Parathyroid adenoma (tissue), 2 donors: ENCODE results near the gene GUCY1A2.

ENCODE experiments used
- H2AFZ ChIP-seq: fragments of 300-600 bp; sonication (generic); one replicate; pipeline ENCODE4 v1.7.0; 2017; ENCODE audit warnings: antibody characterized with exemption, mild to moderate bottlenecking
- H3K27ac ChIP-seq: fragments of 300-600 bp; sonication (generic); one replicate; pipeline ENCODE4 v1.7.0; 2017
- H3K27me3 ChIP-seq: fragments of 300-600 bp; sonication (generic); one replicate; pipeline ENCODE4 v1.7.0; 2017; ENCODE audit warnings: low read length; ENCODE audit not compliant: control insufficient read depth, insufficient read depth
- H3K36me3 ChIP-seq: fragments of 300-600 bp; sonication (generic); one replicate; pipeline ENCODE4 v1.7.0; 2017; ENCODE audit warnings: low read length; ENCODE audit not compliant: control insufficient read depth, insufficient read depth
- H3K4me1 ChIP-seq: fragments of 300-600 bp; sonication (generic); one replicate; pipeline ENCODE4 v1.7.0; 2017; ENCODE audit warnings: control low read depth
- H3K4me2 ChIP-seq: fragments of 300-600 bp; sonication (generic); one replicate; pipeline ENCODE4 v1.7.0; 2017; ENCODE audit warnings: low read length
- H3K4me3 ChIP-seq: fragments of 300-600 bp; sonication (generic); one replicate; pipeline ENCODE4 v1.7.0; 2017; ENCODE audit warnings: low read depth, low read length
- H3K79me2 ChIP-seq: fragments of 300-600 bp; sonication (generic); one replicate; pipeline ENCODE4 v1.7.0; 2017; ENCODE audit warnings: control low read depth
- H3K9ac ChIP-seq: fragments of 300-600 bp; sonication (generic); one replicate; pipeline ENCODE4 v1.7.0; 2017; ENCODE audit warnings: mild to moderate bottlenecking
- H3K9me3 ChIP-seq: fragments of 300-600 bp; sonication (generic); one replicate; pipeline ENCODE4 v1.7.0; 2017; ENCODE audit warnings: low read length; ENCODE audit not compliant: control insufficient read depth
- TF ChIP-seq, protein P1 (sequence below): fragments of 300-600 bp; sonication (generic); IDR thresholded peaks from one replicate; pipeline ENCODE4 v1.7.0; 2017; ENCODE audit warnings: antibody characterized with exemption, mild to moderate bottlenecking
- donor health status: primary hyperparathyroidism.

GUCY1A2 gene

DNA sequence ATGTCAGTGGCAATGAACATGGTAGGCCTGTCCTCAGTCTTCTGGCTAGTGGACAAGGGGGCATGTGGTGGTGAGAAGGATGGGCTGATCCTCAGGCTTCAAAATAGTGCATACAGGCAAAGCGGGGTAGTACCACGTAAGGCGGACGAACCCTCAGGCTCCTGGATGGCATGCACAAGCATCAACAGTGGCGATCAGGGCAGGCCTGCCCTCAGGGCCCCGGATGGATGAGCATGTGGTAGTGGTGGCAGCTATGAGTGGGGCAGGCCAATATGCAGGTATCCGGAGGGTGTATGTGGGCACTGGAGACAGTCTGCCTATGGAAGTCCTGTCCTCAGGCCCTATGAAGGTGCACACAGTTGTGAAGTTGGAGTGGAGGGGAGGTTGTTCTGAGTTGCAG, 163.8 kb downstream of the GUCY1A2 start:
- Histone ChIP-seq H2AFZ (no peak overlapping the region), H3K9me3 (no peaks in the 10 kb centered on the region), H3K4me1 (no peaks in the 10 kb centered on the region), H3K27me3 (no peaks in the 10 kb centered on the region), H3K9ac (no peak overlapping the region), H3K4me2 (no peak overlapping the region), H3K4me3 (no peak overlapping the region), H3K79me2 (no peaks in the 10 kb centered on the region), H3K36me3 (no peaks in the 10 kb centered on the region), H3K27ac (no peak overlapping the region)
- TF ChIP-seq, protein P1, sequence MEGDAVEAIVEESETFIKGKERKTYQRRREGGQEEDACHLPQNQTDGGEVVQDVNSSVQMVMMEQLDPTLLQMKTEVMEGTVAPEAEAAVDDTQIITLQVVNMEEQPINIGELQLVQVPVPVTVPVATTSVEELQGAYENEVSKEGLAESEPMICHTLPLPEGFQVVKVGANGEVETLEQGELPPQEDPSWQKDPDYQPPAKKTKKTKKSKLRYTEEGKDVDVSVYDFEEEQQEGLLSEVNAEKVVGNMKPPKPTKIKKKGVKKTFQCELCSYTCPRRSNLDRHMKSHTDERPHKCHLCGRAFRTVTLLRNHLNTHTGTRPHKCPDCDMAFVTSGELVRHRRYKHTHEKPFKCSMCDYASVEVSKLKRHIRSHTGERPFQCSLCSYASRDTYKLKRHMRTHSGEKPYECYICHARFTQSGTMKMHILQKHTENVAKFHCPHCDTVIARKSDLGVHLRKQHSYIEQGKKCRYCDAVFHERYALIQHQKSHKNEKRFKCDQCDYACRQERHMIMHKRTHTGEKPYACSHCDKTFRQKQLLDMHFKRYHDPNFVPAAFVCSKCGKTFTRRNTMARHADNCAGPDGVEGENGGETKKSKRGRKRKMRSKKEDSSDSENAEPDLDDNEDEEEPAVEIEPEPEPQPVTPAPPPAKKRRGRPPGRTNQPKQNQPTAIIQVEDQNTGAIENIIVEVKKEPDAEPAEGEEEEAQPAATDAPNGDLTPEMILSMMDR: no peak

DNA sequence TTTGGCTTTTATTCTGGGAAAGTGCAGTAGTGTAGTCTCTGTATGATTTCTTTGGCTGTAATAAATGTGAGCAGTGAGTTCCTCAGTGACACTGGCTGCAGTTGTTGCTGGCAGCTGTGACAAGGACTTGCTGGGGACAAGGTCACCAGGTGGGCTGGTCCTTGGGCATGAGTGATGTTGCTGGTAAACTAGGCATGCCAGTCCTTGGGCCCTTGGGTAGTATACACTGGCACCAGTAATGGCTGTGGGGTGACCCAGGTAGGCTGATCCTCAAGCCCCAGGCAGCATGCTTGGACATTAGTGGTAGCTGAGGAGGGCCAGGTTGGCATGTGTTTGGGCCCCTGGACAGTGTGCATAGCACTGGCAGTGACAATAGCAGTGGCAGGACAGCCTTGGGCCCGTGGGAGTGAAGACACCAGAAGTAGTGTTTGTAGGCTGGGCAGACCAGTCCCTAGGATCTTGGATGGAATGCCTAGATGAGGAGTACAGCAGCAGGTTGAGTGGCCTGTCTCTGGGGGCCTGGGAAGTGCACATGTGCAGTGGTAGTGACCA, 164.3 kb downstream of the GUCY1A2 start:
- Histone ChIP-seq H3K4me2 (no peak overlapping the region), H3K9ac (no peak overlapping the region)
- TF ChIP-seq, protein P1: no peak

GRCh38 chr11:106852779-106853178, 165.5 kb downstream of the GUCY1A2 start:
- Histone ChIP-seq H3K4me2 (no peak overlapping the region), H3K36me3 (no peaks in the 10 kb centered on the region), H3K9ac (no peak overlapping the region), H3K4me3 (no peak overlapping the region), H3K4me1 (no peaks in the 10 kb centered on the region), H3K9me3 (no peaks in the 10 kb centered on the region), H2AFZ (no peak overlapping the region), H3K79me2 (no peaks in the 10 kb centered on the region), H3K27ac (no peak overlapping the region), H3K27me3 (no peaks in the 10 kb centered on the region)
- TF ChIP-seq, protein P1: no peak

More for the DNA sequence above, 164.3 kb downstream of the GUCY1A2 start:
- Histone ChIP-seq H3K4me3 (no peak overlapping the region), H3K27me3 (no peaks in the 10 kb centered on the region), H3K79me2 (no peaks in the 10 kb centered on the region), H3K4me1 (no peaks in the 10 kb centered on the region), H3K36me3 (no peaks in the 10 kb centered on the region), H2AFZ (no peak overlapping the region), H3K27ac (no peak overlapping the region), H3K9me3 (no peaks in the 10 kb centered on the region)

DNA sequence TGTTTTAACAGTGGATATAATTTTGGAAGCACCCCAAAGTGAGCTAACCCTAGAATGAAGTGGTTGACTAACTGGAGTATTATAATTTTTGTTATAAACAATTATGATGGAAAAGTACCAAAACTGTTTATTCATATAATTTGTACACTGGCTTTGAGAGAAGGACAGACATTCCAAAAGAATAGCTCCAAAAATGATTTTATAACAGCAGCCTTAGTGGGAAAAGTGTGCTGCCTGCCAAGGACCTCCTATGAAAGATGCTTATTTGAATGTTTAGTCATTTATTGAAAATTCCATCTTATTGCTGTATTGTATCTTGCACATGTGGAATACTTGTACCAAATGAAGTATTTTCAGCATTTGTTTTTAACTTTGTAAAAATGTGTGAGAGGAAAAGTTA, 169.8 kb downstream of the GUCY1A2 start:
- TF ChIP-seq, protein P1: no peak
- Histone ChIP-seq H3K9ac (no peak overlapping the region), H3K4me2 (no peak overlapping the region), H3K27me3 (no peaks in the 10 kb centered on the region), H3K4me1 (no peaks in the 10 kb centered on the region), H3K9me3 (no peaks in the 10 kb centered on the region), H3K27ac (no peak overlapping the region), H3K4me3 (no peak overlapping the region), H3K36me3 (no peaks in the 10 kb centered on the region), H2AFZ (no peak overlapping the region), H3K79me2 (no peaks in the 10 kb centered on the region)

DNA sequence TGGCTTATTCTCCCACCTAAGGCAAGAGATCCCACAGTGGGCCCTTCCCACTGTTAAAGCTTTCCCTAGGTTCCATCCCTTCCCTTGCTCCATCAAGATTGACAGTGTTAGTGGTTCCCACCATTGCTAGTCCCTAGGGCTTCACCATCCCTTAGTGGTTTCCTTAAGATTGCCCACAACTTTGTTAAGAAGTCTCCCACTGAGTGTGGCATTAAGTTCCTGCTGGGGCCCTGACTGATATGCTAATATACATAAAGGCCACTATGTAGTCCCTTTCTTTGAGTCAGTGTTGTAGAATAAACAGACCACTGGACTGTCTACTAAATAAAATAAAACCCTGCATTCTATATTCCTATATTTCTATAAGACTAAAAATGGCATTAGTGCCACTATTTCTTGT, 176.1 kb downstream of the GUCY1A2 start:
- Histone ChIP-seq H3K9ac (no peak overlapping the region), H3K79me2 (no peaks in the 10 kb centered on the region), H3K4me2 (no peak overlapping the region), H3K27ac (no peak overlapping the region), H3K4me1 (no peaks in the 10 kb centered on the region), H3K9me3 (no peaks in the 10 kb centered on the region), H3K4me3 (no peak overlapping the region), H2AFZ (no peak overlapping the region), H3K27me3 (no peaks in the 10 kb centered on the region), H3K36me3 (no peaks in the 10 kb centered on the region)
- TF ChIP-seq, protein P1: no peak
